Neural crest cell (in vitro differentiated cells): Measurements from ENCODE around the gene SLC23A3. TPM values are rescaled to one million over a fixed set of nuclear protein-coding genes. Genes with fewer than 3 reads are reported as not detected.

Experiments
- DNase-seq: peaks from one replicate; pipeline ENCODE4 v3.0.0; 2021; ENCODE audit warnings: low read depth, mixed read lengths, low spot score
- H3K27ac Mint-ChIP-seq: one replicate; pipeline ENCODE4 v1.8.0; 2021; ENCODE audit warnings: mild to moderate bottlenecking, mixed read lengths; ENCODE audit not compliant: unreplicated experiment
- H3K27me3 Mint-ChIP-seq: 2 replicates; pipeline ENCODE4 v1.8.0; 2021; ENCODE audit warnings: low read depth, mild to moderate bottlenecking, mixed read lengths
- H3K36me3 Mint-ChIP-seq: 2 replicates; pipeline ENCODE4 v1.8.0; 2021; ENCODE audit warnings: low read depth, mild to moderate bottlenecking, mixed read lengths
- H3K4me1 Mint-ChIP-seq: 2 replicates; pipeline ENCODE4 v1.8.0; 2021; ENCODE audit warnings: mixed read lengths
- H3K4me3 Mint-ChIP-seq: one replicate; pipeline ENCODE4 v1.8.0; 2021; ENCODE audit warnings: mild to moderate bottlenecking, mixed read lengths
- H3K9me3 Mint-ChIP-seq: 2 replicates; pipeline ENCODE4 v1.8.0; 2021; ENCODE audit warnings: mixed read lengths
- CTCF ChIP-seq: fragments of 200-600 bp; sonication (generic); conservative IDR thresholded peaks from 2 replicates; pipeline ENCODE4 v1.5.0; 2021; ENCODE audit warnings: antibody characterized with exemption, mild to moderate bottlenecking
- total RNA-seq: library from RNA; stranded (reverse); gene quantifications from 2 replicates; pipeline ENCODE4 v1.2.1, GENCODE V29; 2021

Gene SLC23A3
- total RNA-seq, 1 donor from 2014 or later = 1.5 TPM

GRCh38 chr2:219199470-219200211 is 29.8 kb upstream of the SLC23A3 start:
- DNase-seq = no peak
- H3K4me3 Mint-ChIP-seq = no peak overlapping the region
- peaks cover 5% of the 10 kb centered on the region for H3K36me3 Mint-ChIP-seq
- H3K27me3 Mint-ChIP-seq = peaks cover 14% of the 10 kb centered on the region
- H3K9me3 Mint-ChIP-seq = peaks cover 7% of the 10 kb centered on the region
- peaks cover 7% of the 10 kb centered on the region for H3K4me1 Mint-ChIP-seq
- H3K27ac Mint-ChIP-seq = no peak overlapping the region
- TF ChIP-seq CTCF = no peak

- H3K9me3 Mint-ChIP-seq = peaks cover 5% of the 10 kb centered on the region
- H3K4me3 Mint-ChIP-seq = no peak overlapping the region
- no peak overlapping the region for H3K27ac Mint-ChIP-seq
- DNase-seq = no peak
- TF ChIP-seq CTCF = no peak
- peaks cover 5% of the 10 kb centered on the region for H3K36me3 Mint-ChIP-seq
- peaks cover 14% of the 10 kb centered on the region for H3K27me3 Mint-ChIP-seq
- peaks cover 7% of the 10 kb centered on the region for H3K4me1 Mint-ChIP-seq
These were observed 29.1 kb upstream of the SLC23A3 start for GRCh38 chr2:219198974-219199373.

GRCh38 chr2:219197388-219197787 is 27.6 kb upstream of the SLC23A3 start:
- Mint-ChIP-seq H3K36me3 (peaks cover 5% of the 10 kb centered on the region), H3K4me1 (peaks cover 7% of the 10 kb centered on the region), H3K27me3 (peaks cover 14% of the 10 kb centered on the region), H3K27ac (no peak overlapping the region), H3K9me3 (peaks cover 5% of the 10 kb centered on the region), H3K4me3 (no peak overlapping the region)
- DNase-seq = no peak
- TF ChIP-seq CTCF = no peak

GRCh38 chr2:219186754-219187456 is 17.1 kb upstream of the SLC23A3 start:
- Mint-ChIP-seq H3K36me3 (peaks cover 6% of the 10 kb centered on the region), H3K4me1 (no peaks in the 10 kb centered on the region), H3K27me3 (no peaks in the 10 kb centered on the region), H3K4me3 (no peak overlapping the region), H3K9me3 (no peaks in the 10 kb centered on the region), H3K27ac (no peak overlapping the region)
- no peak for DNase-seq
- TF ChIP-seq CTCF = no peak

- Mint-ChIP-seq H3K27ac (no peak overlapping the region), H3K36me3 (peaks cover 6% of the 10 kb centered on the region), H3K9me3 (no peaks in the 10 kb centered on the region), H3K27me3 (no peaks in the 10 kb centered on the region), H3K4me3 (no peak overlapping the region), H3K4me1 (peaks cover 4% of the 10 kb centered on the region)
- DNase-seq = no peak
- no peak for TF ChIP-seq CTCF
These were observed 14.3 kb upstream of the SLC23A3 start for GRCh38 chr2:219184121-219184520.
